GM19023 (cell line): Measurements from ENCODE around the gene CYB5D1.
"Not testable (repeated sequence)": the region's sequence is repeated elsewhere in the genome, so short reads cannot be mapped to it uniquely, and the experiment has no call there.

Experiments used
- ATAC-seq: cut with Tn5 transposase; IDR thresholded peaks from one replicate; pipeline ENCODE4 v1.9.1; 2021; ENCODE audit warnings: mild to moderate bottlenecking, moderate library complexity; ENCODE audit not compliant: unreplicated experiment

Gene CYB5D1

DNA sequence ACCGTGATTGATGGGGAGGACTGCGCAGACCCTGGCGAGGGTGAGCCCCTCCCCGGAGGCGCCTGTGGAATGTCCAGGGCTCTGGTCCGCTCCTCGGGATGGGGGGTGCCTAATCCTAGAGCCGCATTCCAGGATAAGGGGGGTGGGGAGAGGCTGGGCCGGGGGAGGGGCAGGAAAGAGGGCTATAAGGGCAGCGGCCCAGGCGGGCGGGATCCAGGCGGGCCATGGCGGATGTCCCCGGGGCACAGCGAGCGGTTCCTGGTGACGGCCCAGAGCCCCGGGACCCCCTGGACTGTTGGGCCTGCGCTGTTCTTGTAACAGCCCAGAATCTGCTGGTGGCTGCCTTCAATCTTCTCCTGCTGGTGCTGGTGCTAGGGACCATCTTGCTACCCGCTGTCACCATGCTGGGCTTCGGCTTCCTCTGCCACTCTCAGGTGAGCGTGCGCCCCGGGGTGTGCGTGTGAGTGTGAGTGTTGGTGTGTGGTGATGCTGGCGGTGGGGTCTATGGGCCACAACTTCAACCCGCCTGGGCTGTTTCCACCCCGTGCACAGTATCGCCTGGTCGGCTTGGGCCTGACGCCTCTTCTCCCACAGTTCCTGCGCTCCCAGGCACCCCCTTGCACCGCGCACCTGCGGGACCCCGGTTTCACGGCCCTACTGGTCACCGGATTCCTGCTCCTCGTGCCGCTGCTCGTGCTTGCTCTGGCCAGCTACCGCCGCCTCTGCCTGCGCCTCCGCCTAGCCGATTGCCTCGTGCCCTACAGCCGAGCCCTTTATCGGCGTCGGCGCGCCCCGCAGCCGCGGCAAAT lies 2.7 kb upstream of the CYB5D1 start, which contains the start of gene TMEM88:
TSS of gene TMEM88 (plus strand) at position 216 of the 809 bp plus-strand sequence. CDS start at position 225, 9 bp downstream.
- ATAC-seq, result no peak

DNA sequence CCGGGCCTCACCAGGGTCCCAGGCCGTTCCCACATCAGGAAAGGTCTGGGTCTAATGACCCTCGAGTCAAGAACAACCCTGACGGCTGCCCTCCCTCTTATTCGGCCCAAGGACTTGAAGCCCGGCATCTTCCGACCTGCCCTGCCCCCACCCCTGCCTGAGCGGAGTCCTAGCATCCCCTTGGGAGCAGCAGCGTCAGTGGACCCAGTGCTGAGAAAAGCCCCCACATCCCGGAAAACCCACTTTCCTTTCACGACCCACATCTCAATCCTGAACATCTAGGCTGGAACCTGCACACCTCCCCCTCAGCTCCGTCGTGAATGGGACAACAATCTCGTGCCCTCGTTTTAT lies 2.2 kb upstream of the CYB5D1 start:
- no peak for ATAC-seq

DNA sequence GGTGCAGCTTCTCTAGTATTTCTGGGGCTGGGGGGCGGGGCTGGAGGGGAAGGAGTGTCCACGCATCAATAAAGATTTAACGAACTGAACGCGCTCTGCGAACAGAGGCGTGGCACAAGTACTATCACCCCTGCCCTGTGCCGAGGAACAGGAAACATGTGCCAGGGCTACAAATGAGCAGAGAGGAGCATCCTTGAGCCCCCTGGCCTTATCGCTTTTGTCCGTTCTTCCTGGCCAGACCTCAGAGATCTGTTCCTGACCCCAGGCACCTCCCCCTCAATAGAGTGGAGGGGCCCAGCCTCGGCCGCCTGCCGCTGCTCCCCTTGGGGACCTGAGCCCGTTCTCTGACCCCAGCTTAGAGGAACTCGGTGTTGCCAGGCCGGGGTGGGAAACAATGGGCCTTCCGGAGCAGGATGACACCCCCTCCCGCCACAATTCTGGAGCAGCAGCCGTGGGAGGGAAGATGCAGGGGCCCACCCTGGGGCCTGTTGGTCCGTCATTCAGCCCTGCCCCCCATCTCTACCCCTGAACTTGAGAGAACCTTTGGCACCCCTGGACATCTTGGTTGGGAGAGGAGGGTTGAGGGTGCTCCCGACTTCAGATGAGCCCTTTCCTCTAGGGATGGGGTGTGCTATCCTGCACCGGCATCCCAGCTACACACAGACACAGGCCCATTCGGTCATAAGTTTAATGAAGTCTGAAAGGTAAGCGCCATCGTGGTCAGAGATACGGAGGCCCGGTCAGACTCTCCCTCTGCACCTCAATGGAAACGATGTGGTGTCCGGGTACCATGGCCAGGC lies 1.6 kb upstream of the CYB5D1 start:
- ATAC-seq, result no peak

DNA sequence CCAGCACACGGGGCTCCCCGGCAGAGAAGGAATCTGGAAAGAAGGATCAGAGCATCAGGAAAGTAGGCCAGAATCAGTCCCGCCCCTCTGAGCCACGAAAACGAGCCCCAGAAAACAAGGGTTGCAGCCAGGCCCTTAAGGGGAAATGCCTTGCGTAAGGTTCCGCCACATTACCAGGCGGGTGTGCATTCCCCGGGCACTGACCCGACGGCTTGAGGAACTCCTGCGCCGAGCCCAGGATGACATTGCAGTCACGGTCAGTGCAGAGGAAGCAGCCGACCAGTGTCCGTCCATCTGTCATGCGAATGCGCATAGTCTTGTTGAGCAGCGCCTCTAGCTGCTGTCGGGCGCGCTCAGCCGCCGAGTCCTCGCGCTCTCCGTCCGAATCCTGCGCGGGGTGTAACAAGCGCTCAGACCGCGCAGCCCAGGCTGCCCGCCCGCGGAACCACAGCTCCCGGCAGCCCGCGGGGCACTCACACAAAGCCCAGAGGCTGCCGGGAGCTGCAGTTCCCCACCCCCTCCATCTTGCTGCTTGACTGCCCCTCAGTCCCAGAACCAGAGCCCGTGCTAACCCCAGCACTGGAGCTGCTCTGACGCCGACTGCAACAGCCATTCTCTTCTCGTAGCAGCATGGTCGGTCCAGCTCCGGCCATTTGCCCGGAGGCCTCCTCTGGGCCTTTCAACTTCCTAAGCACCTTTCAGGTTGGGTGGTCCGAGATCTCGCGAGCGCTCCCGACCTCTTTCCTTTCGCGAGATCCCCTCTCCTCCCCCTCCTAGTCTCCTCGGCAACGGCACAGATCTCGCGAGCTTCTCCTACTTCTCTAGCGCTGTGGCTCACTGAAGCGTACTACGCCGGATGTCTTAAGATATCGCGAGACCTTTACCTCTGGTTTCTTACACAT lies 741 bp upstream of the CYB5D1 start, which contains the start of gene NAA38:
TSS of gene NAA38 (minus strand) at position 749 of the 902 bp plus-strand sequence. CDS start at position 653, 96 bp downstream.
- ATAC-seq, result peak; percentile 79

DNA sequence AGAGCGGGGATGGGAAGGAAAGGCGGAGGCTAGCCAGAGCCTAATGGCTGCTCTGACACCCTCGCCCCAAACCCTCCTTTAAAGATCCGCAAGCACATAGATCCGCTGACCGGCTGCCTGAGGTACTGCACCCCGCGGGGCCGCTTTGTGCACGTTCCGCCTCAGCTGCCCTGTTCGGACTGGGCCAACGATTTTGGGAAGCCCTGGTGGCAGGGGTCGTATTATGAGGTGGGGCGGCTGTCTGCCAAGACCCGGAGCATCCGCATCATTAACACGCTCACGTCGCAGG lies 663 bp downstream of the CYB5D1 start:
- no peak for ATAC-seq

DNA sequence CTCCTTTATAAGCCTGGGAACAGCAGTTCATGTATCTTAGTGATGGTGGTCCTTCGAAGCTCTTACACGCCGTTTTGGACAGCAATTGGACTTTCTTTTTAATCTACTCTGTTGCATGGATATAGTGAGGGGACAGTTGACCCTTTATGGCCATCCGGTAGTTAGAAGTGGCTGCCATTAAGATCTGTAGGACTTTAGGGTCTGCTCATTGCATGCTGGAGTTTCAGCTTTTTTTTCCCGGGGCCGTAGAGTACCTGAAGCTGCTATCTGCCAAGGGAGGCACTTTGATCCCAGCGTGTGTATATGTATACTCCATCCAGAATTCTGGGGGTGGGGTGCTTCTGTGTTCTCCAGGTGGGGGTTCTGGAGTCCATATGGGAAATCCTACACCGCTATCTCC lies 1.2 kb downstream of the CYB5D1 start:
- ATAC-seq, result no peak

DNA sequence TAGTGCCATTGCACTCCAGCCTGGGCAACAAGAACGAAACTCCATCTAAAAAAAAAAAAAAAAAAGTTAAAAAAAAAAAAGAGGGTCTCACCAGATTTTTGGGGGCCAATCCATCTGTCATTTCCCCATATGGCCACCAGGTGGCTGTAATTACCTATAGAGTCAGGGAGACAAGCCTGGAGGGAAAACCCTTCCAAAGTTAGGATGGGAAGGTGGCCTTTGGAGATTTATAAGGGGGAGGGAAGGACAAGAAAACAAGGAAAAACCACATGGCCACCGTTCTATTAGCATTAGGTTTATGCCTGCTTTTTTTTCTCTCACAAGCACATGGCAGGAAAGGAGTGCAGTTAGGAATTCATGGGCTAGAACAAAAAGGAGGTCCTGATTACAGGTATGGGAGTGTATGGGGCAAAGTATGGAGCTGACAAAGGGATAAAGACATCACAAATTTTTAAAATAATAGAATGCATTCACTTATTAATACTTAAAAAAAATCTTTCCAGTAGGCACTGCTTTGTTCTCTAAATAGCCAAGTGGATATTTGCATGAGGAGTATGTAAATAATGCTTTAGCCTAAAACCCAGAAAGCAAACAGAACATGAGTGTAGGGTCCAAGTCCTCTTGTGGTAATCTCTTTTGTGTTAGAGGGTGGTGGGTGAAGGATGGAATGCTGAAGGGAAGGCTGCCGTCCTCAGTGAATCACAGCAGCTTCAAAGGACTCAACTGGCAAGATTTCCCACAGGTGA lies 5.1 kb downstream of the CYB5D1 start:
- no peak for ATAC-seq

DNA sequence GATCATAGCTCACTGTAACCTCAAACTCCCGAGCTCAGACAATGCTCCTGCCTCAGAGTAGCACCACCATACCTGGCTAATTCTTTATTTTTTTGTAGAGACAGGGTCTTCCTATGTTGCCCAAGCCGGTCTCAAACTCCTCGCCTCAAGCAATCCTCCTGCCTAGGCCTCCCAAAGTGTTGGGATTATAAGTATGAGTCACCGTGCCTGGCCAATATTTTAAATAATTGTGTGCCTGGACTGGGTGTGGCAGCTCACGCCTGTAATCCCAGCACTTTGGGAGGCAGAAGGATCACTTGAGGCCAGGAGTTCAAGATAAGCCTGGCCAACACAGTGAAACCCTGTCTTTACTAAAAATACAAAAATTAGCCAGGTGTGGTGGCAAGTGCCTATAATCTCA lies 6.6 kb downstream of the CYB5D1 start:
- not testable (repeated sequence) for ATAC-seq

DNA sequence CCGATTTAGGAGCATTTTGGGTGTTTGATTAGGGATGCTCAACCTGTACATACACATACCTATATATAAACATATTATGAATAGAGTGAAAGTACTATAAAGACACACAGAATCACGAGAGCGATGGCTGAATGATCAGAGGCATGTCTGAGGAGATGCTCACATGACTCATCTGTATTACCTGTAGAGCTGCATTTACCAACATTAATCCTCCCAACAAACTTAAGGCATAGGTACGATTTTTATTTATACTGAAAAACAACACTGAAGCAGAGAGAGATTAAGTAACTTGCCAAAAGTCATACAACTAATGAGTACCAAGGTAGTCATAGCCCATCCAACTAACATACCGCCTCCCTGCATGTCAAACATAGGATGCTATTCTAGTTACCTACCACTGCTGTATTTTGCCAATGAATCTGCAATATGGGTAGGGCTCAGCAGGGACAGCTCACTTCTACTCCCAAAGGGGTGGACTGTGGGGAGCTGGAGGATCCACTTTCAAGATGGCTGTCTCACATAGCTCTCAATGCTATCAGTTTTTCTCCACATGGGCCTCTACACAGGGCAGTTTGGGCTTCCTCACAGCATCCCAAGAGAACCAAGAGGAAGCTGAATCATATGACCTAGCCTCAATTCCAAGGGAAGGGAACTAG lies 7.3 kb downstream of the CYB5D1 start:
- ATAC-seq, result no peak

DNA sequence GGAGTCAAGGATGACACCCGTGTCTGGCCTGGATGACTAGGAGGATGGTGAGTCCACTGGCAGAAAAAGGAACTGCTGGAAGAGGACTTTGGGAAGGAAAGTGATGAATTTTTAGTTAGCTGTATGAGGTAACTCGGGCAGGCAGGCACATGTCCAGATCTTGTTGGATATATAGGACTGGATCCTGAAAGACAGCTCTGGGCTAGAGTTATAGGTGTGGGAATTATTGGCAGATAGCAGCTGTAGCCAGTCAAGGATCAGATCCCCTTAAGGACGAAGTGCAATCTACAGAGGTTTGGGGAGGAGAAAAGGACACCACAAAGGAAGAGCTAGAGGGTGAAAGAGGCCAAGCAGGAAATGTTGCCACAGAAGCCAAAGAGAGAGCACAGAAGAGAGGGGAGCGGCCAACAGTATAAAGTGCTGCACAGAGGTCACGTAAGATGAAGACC lies 10.1 kb downstream of the CYB5D1 start:
- ATAC-seq, result no peak

DNA sequence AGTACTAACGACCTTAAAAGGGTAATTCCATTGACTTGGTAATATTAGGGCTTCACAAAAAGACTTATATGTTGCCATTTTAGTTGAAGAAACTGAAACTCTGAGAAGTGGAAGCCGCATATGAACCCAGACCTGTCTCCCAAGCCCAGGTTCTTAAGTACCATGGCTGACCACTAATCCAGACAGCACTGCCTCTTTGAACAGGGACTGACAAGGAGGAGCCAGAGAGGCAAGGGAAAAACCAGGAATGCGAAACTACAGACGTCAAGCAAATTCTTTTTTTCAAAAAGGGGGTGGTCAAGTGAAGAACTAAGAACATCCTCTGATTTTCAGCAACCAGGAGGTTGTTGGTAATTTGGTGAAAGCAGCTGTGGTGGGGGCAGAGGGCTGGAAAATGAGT lies 15.2 kb downstream of the CYB5D1 start:
- no peak for ATAC-seq

DNA sequence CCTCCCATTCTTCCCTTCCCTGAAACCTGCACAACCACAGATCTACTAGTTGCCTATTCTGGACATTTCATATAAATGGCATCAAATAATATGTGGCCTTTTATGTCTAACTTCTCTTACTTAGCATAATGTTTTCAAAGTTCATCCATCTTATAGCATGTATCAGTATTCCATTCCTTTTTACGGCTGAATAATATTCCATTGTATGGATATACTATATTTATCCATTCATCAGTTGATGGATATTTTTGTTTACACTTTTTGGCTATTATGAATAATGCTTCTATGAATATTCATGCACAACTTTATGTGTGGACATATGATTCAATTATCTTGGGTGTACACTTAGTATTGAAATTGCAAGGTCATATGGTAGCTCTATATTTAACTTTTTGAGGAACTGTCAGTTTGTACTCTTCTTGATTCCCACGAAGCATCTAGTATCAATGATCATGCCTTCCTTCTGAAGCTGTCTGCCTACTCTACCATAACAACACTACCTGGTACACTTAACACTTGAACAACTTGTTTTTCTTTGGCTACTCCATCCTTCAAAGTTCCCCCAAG lies 18.1 kb downstream of the CYB5D1 start:
- no peak for ATAC-seq

DNA sequence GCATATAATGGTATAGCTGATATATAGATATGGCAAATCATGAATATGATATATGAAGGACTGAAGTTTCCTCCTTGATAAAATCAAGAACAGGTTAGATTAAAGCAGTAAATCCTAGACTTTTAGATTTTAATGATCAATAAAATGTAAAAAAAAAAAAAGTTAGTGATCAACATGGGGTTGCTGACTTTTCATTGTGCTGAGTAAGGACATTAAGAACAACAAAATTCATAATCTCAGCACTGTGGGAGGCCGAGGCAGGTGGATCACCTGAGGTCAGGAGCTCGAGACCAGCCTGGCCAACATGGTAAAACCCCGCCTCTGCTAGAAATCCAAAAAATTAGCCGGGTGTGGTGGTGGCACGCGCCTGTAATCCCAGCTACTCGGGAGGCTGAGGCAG lies 20.4 kb downstream of the CYB5D1 start:
- no peak for ATAC-seq

DNA sequence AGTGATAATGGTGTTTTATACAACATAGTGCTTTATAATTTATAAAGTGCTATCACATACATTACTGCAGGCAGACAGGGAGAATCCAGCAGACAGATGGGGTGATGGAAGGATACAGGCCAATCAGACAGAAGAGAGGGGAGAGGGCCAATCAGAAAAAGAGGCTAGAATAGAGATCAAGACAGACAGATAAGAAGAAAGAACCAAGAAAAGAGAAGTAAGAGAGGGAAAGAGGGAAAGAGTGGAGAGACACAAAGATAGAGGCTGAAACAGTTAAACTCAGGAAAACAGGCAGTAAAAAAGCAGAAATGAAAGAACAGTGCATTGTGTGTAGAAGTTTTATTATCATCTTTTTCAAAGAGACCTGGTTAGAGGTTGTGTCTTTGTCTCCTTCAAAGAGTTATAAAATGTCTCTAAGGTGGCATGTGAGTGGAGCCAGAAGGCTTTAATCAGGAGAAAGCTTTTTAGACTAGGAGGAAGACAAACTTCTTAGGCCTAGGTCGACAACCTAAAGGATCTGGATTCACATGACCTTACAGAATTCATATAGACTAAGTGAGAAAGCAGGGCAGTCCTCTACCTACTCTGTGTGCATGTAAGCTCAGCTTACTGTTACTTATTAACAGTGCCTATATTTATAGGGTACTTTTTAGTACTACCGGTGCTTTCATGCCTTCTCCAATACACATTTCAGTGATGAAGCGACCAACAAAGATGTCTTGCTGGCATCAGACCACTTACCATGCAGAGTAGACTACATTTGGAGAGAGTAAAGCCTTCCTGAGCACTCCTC lies 22.5 kb downstream of the CYB5D1 start:
- no peak for ATAC-seq

DNA sequence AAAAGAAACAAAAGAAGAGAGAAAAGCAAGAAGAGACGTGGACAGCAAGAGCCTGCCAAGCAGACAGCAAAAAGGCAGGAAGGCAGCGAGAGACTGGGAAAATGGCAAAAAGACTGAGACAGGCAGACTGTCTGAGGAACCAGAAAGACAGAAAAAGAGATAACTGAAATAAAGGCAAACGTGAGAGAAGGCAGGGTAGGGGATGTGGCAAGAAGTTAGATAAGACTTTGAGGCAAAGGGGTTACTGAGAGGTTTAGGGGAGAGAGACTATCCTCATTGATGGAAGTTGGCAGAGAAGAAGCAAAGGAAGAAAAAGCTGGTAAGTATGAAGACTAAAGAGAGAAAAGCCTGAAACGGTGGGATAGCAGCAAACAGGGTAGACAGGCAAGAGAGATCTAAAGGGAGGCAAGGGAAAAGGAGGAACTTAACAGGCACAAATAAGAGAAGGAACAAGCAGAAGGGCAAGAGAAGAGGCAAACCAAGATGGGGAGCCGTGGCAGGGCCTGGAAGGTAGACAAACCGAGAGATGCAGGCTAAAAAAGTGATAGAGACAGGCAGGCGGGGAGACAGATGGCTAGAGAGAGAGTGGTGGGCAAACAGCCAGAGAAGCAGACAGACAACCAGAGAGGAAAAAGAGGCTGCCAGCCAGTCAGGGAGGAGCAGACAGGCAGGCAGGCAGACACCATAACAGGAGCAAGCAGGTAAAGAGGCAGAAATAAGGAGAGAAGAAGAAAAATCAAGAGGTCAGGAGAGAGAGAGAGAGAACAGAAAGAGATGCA lies 23.7 kb downstream of the CYB5D1 start:
- no peak for ATAC-seq

DNA sequence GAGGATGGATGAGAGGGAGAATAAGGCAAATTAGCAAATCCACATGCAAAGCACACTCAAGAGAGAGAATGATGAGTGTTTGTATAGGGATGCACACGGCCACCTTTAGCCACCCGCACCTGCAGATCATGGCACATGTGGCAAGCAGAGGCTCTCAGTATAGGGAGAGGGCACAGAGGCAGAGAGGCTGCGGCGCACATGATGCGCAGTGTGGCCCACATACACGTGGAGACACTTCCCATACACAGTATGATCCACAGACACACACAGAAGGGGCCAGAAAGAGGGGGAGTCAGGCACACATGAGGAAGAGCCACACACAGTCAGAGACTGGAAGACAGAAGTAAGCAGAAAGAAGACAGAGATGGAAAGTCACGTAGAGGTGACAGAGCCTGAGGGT lies 24.3 kb downstream of the CYB5D1 start:
- no peak for ATAC-seq

DNA sequence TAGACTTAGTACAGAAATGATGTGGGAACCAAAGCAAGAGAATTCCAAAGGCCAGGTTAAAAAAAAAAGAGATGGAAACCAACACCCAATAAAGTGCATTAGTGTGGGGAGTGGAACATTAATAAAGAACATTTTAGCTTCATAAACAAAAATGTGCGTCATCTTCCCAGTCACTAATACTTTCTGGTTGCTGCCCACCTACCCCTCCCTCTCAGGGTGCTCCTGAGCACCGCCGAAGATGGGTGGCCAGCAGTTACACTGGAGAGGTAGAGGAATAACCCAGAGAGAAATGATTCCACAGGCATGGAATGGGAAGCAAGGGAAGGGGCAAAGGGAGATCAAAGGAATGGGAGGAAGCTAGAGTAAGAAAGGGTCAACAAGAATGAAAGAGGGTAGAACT lies 24.8 kb downstream of the CYB5D1 start:
- no peak for ATAC-seq

DNA sequence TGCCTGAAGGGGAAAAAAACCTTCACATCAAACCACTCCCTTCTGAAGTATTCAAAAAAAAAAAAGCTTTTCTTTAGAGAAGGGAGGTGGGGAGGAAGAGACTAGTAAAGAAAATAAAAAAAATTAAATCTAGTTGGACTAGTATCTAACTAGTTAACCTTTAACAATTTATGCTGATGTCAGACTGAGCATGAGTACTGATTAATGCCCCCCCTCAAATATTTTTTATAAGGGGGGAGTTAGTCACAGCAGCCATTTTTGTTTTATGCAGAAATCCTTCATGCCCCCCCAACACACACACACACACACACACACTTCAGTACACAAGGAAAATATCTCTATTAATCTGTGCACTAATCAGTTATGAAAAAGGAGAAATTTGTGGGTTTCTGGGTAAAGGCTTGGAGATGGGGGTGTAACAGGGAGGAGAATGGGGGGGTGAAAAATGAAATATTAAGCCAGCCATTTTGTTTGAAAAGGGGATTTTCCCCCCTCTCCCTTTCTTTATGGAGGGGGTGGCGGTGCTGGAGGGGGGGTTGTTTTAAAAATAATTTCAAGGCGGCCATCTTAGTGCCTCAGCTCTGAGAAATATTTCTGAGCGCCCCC lies 26.1 kb downstream of the CYB5D1 start:
- no peak for ATAC-seq
